Measurements from ENCODE around the gene GOSR1.
"Not testable (repeated sequence)": the region's sequence is repeated elsewhere in the genome, so short reads cannot be mapped to it uniquely, and the experiment has no call there.

GRCh38 chr17:30563905-30564390 lies 86.7 kb downstream of the GOSR1 start:
- TF ChIP-seq CTCF (conservative IDR thresholded peaks at IDR 0.05); ZFX (IDR thresholded peaks at IDR 0.05): not testable (repeated sequence)

All from C4-2B (cell line).